ENCODE data around the gene ST6GALNAC4. TPM values are rescaled to one million over a fixed set of nuclear protein-coding genes. Genes with fewer than 3 reads are reported as not detected.
A peak's percentile ranks its signal among the peaks of the same experiment; 100 is the strongest.

The ST6GALNAC4 gene
- total RNA-seq, 4 donors from 2014 or later: 4.6 to 28.5 (median 16.5) TPM

DNA sequence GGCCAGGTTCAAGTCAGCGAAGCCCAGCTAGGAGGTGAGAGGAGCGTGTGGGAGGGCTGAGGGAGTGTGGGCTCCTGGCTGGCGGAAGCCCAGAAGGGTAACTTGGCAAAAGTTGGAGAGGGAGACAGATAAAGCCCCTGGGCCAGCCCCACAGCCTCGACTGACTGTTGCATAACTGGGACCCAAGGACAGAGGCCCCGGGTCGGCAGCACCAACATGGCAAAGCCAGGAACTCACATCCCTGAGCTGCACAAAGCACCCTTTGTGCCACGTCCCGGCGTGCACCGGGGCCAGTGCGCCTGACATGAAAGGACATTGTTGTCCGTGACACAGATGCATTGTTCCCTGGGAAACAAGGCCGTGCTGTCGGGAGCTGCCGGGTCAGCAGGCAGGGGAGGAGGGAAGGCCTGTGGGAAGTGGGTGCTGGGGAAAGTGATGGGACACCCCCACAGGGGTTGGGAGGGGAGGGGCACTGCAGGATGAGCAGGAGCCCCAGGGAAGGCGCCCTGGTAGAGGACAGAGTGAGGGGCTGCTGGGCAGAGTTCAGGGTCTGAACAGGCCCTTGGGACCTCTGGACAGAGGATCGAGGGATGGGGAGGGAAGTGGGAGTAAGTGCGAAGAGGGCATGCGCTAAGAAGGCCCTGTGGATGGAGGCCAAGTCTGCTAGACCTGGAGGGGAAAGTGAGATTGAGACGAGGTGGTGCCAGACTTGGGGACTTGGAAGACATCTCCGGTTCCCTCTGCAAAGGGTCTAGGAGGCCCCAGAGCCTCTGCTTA lies 33.9 kb upstream of the ST6GALNAC4 start:
- intact Hi-C loops (cut with DNase I; ENCODE audit: low total_unique reads): no loop called here
- peak in 1 of 2 donors; percentile 87 for DNase-seq (ENCODE audit: low spot score in 2 of 2)
- no peak for TF ChIP-seq POLR2A (IDR thresholded peaks at IDR 0.05)
- TF ChIP-seq, protein P1, sequence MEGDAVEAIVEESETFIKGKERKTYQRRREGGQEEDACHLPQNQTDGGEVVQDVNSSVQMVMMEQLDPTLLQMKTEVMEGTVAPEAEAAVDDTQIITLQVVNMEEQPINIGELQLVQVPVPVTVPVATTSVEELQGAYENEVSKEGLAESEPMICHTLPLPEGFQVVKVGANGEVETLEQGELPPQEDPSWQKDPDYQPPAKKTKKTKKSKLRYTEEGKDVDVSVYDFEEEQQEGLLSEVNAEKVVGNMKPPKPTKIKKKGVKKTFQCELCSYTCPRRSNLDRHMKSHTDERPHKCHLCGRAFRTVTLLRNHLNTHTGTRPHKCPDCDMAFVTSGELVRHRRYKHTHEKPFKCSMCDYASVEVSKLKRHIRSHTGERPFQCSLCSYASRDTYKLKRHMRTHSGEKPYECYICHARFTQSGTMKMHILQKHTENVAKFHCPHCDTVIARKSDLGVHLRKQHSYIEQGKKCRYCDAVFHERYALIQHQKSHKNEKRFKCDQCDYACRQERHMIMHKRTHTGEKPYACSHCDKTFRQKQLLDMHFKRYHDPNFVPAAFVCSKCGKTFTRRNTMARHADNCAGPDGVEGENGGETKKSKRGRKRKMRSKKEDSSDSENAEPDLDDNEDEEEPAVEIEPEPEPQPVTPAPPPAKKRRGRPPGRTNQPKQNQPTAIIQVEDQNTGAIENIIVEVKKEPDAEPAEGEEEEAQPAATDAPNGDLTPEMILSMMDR (IDR thresholded peaks at IDR 0.05): no peak
- no peak overlapping the region for H3K4me3 ChIP-seq (ENCODE audit: low read depth, poor library complexity, severe bottlenecking)
- WGBS, 2 donors: 65 to 77% methylated on average over 21 of the region's 21 CpGs

DNA sequence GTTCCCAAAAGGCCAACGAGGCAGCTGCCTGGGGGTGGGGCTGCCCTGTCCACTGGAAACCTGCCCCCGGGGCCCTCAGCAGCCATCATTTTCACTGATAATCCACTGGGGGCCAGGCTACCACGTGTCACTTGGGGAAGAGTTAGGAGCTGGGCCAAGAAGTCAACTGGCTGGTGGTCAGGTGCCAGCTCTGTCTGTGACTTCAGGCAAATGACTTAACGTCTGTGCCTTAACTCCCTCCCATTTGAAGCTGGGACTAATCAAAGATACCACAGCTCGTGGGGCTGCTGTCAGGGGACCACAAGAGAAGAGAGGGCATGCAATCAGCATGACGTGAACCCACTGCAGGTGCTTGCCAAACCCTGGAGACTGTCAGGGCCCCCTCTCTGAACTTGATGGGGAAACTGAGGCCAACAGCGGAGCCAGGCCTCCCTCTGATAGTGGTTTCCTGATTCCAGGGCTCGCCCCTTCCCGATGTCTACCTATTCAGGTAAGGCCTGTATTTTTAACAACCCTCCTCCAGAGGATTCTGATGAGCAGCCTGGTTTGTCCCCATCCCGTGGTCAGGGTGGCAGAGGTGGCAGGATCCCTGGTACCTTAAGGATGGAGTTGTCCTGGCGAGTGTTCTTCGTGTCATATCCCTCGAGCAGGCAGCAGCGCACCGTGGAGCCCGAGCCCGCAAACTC lies 33.1 kb upstream of the ST6GALNAC4 start:
- no peak for DNase-seq (ENCODE audit: low spot score in 2 of 2)
- intact Hi-C loops (cut with DNase I; ENCODE audit: low total_unique reads): loop anchor here (5.0 kb wide), 1 partner anchor 167 kb away; no protein-coding TSS in a partner anchor

DNA sequence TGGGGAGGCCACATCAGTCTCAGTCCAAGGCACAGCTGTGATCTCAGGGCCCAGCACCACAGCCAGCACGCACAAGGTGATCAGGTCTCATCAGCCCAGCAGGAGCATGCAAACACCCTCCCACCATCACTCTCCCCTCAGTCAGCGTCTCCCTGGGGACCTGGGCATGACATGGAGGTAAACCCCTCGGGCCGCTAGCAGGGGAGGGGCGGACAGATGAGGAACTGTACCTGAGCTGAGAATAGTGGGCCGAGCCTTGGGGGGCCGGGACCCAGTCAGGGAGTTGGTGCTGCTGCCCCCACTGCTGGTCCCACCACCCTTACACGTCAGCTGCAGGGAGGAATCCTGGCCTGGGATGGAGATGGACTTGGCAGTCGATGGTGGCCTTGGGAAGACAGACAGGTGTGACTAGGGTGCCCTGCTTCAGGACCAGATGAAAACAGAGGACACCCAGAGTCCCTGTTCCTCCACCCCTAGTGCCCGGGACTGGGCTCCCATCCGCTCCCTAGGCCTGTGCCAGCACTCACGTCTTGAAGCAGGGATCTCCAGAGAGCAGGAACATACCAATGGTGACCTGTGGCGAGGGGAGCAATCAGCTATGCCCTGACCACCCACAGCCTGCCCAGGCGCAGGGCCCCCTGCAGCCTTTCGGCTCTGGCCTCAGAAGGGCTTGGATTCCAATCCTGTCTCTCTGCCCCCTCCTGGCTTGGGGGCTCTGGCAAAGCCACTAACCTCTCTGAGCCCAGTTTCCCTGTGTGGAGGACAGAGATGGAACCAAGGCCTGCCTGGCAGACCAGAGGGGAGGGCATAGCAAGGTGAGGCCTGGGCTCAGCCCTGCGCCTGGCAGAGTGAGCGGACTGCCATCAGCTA lies 31.2 kb upstream of the ST6GALNAC4 start:
- H3K4me3 ChIP-seq (ENCODE audit: low read depth, poor library complexity, severe bottlenecking): no peak overlapping the region
- intact Hi-C loops (cut with DNase I; ENCODE audit: low total_unique reads): loop anchor here (5.0 kb wide), 1 partner anchor 169 kb away; no protein-coding TSS in a partner anchor
- no peak for DNase-seq (ENCODE audit: low spot score in 2 of 2)
- TF ChIP-seq, protein P1 (IDR thresholded peaks at IDR 0.05): no peak
- TF ChIP-seq POLR2A (IDR thresholded peaks at IDR 0.05): no peak
- 89 to 94% methylated on average over 15 to 17 of the region's 17 CpGs for WGBS, 2 donors

More for the DNA sequence above, 33.1 kb upstream of the ST6GALNAC4 start:
- H3K4me3 ChIP-seq (ENCODE audit: low read depth, poor library complexity, severe bottlenecking): no peak overlapping the region
- no peak for TF ChIP-seq POLR2A (IDR thresholded peaks at IDR 0.05)
- TF ChIP-seq, protein P1 (IDR thresholded peaks at IDR 0.05): no peak
- 59 to 72% methylated on average over 15 to 17 of the region's 17 CpGs for WGBS, 2 donors

DNA sequence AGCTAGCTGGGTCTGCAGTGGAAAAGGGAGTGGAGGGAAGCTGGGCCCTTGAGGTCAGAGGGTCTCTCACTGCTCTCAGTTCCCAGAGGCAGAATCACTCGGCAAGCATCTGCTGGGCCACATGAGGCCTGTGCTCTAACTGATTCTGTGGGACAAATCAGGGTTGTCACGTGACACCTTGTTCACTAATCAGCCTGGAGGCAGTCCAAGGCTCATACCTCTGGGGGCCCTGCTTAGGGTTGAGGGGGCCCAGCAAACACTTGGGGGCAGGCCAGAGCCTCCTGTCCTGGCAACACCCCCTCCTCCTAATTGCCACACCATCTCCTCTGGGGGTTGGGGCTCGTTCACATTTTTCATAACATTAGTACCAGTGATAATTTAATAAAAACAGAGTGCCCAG lies 29.9 kb upstream of the ST6GALNAC4 start:
- no peak for DNase-seq (ENCODE audit: low spot score in 2 of 2)
- H3K4me3 ChIP-seq (ENCODE audit: low read depth, poor library complexity, severe bottlenecking): no peak overlapping the region
- intact Hi-C loops (cut with DNase I; ENCODE audit: low total_unique reads): loop anchor here (5.0 kb wide), 1 partner anchor 171 kb away; no protein-coding TSS in a partner anchor
- WGBS, 2 donors: 66 to 78% methylated on average over 2 to 3 of the region's 3 CpGs
- no peak for TF ChIP-seq POLR2A (IDR thresholded peaks at IDR 0.05)
- TF ChIP-seq, protein P1 (IDR thresholded peaks at IDR 0.05): no peak

DNA sequence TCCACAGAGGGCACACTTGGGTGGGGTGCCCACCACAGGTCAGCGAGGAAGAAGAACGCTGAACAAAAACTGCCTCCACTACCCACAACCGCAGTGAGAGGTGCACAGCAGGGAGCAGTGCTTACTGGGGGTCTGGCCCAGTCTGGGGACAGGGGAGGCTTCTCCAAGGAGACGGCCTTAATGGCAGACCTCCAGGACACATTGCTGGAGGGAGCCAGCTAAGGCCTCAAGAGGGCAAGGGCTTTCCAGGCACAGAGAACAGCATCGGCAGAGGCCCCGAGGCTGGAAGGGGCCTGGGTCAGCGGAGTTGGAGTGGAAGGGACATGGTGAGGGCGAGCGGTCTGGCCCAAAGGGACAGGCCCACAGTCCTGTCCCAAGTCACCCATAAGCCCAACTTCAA lies 29.1 kb upstream of the ST6GALNAC4 start:
- no peak for DNase-seq (ENCODE audit: low spot score in 2 of 2)
- intact Hi-C loops (cut with DNase I; ENCODE audit: low total_unique reads): loop anchor here (5.0 kb wide), 1 partner anchor 171 kb away; no protein-coding TSS in a partner anchor
- no peak for TF ChIP-seq POLR2A (IDR thresholded peaks at IDR 0.05)
- TF ChIP-seq, protein P1 (IDR thresholded peaks at IDR 0.05): no peak
- 78 to 93% methylated on average over 9 of the region's 9 CpGs for WGBS, 2 donors
- H3K4me3 ChIP-seq (ENCODE audit: low read depth, poor library complexity, severe bottlenecking): no peak overlapping the region

All from lower leg skin (tissue), 4 donors.